Spleen (tissue), 7 donors: ENCODE data around the gene TIGD3.

Source experiments
- CTCF ChIP-seq, 11 experiments: fragments of 200-600 bp in 7 of 11; fragments of 450-650 bp in 4 of 11; sonication (generic) in 4 of 11; IDR thresholded peaks in 8 of 11; conservative IDR thresholded peaks in 3 of 11; 1 replicate in 7 of 11; 2 replicates in 4 of 11; pipeline versions ENCODE4 v1.4.0 to v1.8.0; 2016 to 2021; ENCODE audit warnings: antibody characterized with exemption in 11 of 11, inconsistent platforms in 4 of 11, mild to moderate bottlenecking in 1 of 11
- POLR2AphosphoS5 ChIP-seq, 3 donors: sonication (generic); formaldehyde crosslinking; IDR thresholded peaks; one replicate each; pipeline ENCODE4 v1.5.1; 2017; ENCODE audit warnings: antibody characterized with exemption in 3 of 3
- donor health status: DM: no; HTN: no; CAD: no; lungs with moderate emphysema.
- donor health status: DM: no; HTN: no; CAD: no.
- donor health status: DM: no; HTN: no; CAD: no.

DNA sequence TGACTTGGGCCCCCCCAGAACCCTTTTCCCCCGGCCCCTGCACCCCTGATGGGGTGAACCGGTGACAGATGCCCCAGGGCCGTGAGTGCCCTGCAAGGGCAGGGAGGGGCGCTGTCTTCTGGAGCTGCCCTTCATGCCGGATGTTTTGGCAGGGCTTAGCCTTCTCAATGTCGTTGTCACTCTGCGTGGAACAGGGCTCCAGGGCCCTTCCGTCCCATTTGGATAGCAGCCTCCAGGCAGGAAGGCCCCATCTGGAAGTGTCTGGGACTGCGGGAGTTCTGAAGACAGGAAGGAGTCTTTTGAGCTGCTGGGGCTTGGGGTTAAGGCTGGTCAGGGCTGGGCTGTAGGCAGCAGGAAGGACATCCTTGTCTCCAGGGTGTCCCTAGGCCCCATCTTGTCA, 36.4 kb downstream of the TIGD3 start:
- TF ChIP-seq POLR2AphosphoS5 (IDR thresholded peaks at IDR 0.05) (peak; percentile 80 to 88 (median 85)), CTCF (IDR thresholded peaks at IDR 0.05 in 8 of 11, conservative IDR thresholded peaks at IDR 0.05 in 3 of 11) (peak in 5 of 11 experiments; percentile 12 to 31 (median 20))
